Stimulated activated CD4-positive, alpha-beta T cell treated with anti-CD3 and anti-CD28 coated beads, TNF-alpha, amount 100 ng/mL, for 48 hours (primary cell): Measurements from ENCODE around the gene TGFBRAP1.

Experiments used
- DNase-seq, 3 donors: peaks; one replicate each; pipeline ENCODE4 v3.0.0-alpha.2; 2020; ENCODE audit warnings: low read depth in 3 of 3

Gene TGFBRAP1

GRCh38 chr2:105239924-105240323 is 89.6 kb downstream of the TGFBRAP1 start:
- DNase-seq = no peak

- DNase-seq = no peak
Observed at GRCh38 chr2:105238664-105239240, 90.8 kb downstream of the TGFBRAP1 start.

DNA sequence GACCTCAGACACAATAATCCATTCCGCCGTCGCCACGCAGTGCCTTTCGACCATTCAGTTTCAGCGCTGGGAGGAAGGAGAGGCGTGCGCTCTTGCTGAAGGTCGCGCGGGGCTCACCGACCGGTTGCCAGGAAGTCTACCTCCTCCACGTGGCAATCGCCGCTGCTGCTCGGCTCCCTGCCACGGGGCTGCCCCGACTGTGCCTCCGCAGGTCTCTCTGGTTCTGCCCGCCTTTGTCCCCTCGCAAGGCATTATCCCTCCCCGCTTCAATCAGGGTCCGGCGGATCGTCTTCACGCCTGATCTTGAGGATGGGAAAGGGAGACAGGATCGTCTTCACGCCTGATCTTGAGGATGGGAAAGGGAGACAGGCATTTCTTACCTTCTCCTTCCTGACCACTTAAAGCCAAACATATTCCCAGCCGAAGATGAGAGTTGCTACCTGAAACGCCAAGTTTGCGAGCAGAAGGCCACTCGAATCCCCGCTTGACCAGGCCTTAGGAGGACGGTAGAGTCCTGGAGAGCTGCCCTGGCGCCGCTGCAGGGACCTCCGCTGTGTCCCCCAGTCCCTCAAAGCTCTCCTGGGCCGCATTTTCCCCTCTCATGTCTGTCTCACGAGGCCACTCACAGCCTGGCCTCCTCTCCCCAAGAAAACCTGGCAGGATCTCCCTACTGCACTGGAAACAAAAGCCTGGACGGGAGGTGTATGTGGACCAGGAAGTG is 92.3 kb downstream of the TGFBRAP1 start:
- DNase-seq = peak in 1 of 3 donors; percentile 5

GRCh38 chr2:105236060-105236424 is 93.5 kb downstream of the TGFBRAP1 start:
- DNase-seq = no peak

DNA sequence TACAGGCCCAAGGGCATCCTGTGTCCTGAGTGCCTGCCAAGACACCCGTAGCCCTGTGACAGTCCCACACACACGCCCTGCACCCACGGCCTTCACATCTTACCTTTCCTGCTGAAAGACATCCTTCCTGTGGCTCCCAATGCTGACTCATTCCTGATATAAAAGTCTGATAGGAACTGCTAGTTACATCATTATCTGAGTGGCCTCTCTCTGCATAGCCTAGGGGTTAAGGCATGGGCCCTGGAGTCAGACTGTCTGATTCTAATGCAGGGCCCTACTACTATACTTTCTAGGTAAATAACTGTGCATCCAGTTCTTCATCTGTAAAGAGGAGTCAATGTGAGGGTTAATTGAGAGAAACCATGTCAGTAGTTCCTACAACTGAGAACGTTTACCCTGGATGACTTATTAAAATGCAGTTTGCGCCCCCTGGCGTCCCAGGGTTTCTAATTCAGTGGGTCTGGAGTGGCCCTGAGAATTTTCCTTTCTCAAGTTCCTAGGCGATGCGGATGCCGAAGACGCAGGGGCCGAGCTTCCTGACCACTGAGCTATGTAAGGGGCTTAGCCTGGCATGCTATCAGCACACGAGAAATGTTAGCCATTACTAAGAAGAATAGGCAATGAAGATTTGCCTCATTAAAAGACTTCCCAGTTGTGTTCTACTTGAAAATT is 94.0 kb downstream of the TGFBRAP1 start:
- DNase-seq = peak; percentile 37 to 65 (median 54)

GRCh38 chr2:105231232-105231619 is 98.3 kb downstream of the TGFBRAP1 start:
- DNase-seq = no peak

- DNase-seq = no peak
Observed at GRCh38 chr2:105224444-105224843, 105.1 kb downstream of the TGFBRAP1 start.

- DNase-seq = no peak
Observed at GRCh38 chr2:105220604-105221003, 108.9 kb downstream of the TGFBRAP1 start.

- DNase-seq = no peak
Observed at GRCh38 chr2:105215586-105216192, 113.8 kb downstream of the TGFBRAP1 start.
